H1 (cell line): Measurements from ENCODE around the gene TEX38. TPM values are rescaled to one million over a fixed set of nuclear protein-coding genes. Genes with fewer than 3 reads are reported as not detected.

Experiments
- CTCF ChIA-PET: fragments of 300-600 bp; sonication (Branson Sonifier 250); formaldehyde crosslinking; loops from one replicate; lab custom pipeline; 2021; ENCODE audit not compliant: partially characterized antibody; lab: Charles Lee
- POLR2A ChIA-PET: fragments of 300-600 bp; sonication (Branson Sonifier 250); formaldehyde crosslinking; loops from one replicate; lab custom pipeline; 2021; ENCODE audit warnings: inconsistent platforms; ENCODE audit not compliant: partially characterized antibody; lab: Charles Lee
- DNase-seq, 2 experiments: peaks; one replicate each; pipeline versions ENCODE4 v3.0.0 to v3.0.0-alpha.2; 2010 to 2022; ENCODE audit warnings: low spot score in 2 of 2, low read depth in 1 of 2, mixed read lengths in 1 of 2
- FAIRE-seq: peaks from 2 replicates; lab custom pipeline; 2011; peaks lifted over from hg19 to GRCh38; lab: Jason Lieb, UNC
- H2AFZ ChIP-seq: 2 replicates; pipeline ENCODE4 v1.8.1; 2012; ENCODE audit warnings: low read length, inconsistent platforms
- H2AK5ac ChIP-seq: 2 replicates; pipeline ENCODE4 v1.6.1; 2013; ENCODE audit warnings: low read depth, low read length
- H2BK120ac ChIP-seq: replicated peaks from 2 replicates; pipeline ENCODE3; 2013; ENCODE audit warnings: low read depth, low read length, inconsistent platforms
- H2BK12ac ChIP-seq: 2 replicates; pipeline ENCODE4 v1.6.1; 2013; ENCODE audit warnings: low read depth, low read length
- H2BK15ac ChIP-seq: 2 replicates; pipeline ENCODE4 v1.6.1; 2013; ENCODE audit warnings: low read length
- H2BK20ac ChIP-seq: 2 replicates; pipeline ENCODE4 v1.6.1; 2013; ENCODE audit warnings: low read length
- H2BK5ac ChIP-seq: 2 replicates; pipeline ENCODE4 v1.6.1; 2013; ENCODE audit warnings: low read depth, low read length
- H3K14ac ChIP-seq: 2 replicates; pipeline ENCODE4 v1.6.1; 2013; ENCODE audit warnings: inconsistent platforms; ENCODE audit not compliant: insufficient read length
- H3K18ac ChIP-seq: 2 replicates; pipeline ENCODE4 v1.6.1; 2013; ENCODE audit warnings: low read length; ENCODE audit errors: extremely low read depth
- H3K23ac ChIP-seq: 2 replicates; pipeline ENCODE4 v1.6.1; 2013; ENCODE audit warnings: inconsistent platforms; ENCODE audit not compliant: insufficient read length
- H3K23me2 ChIP-seq: 2 replicates; pipeline ENCODE4 v1.6.1; 2013; ENCODE audit warnings: low read depth, low read length
- H3K27ac ChIP-seq: 2 replicates; pipeline ENCODE4 v1.6.1; 2011; ENCODE audit warnings: low read depth, low read length, inconsistent platforms
- H3K27me3 ChIP-seq, 4 experiments: replicated peaks in 1 of 4; 1 replicate in 1 of 4; 2 replicates in 3 of 4; pipeline versions ENCODE4 v1.6.1 to v1.8.1; 2011 to 2013; ENCODE audit warnings: low read length in 3 of 4, mild to moderate bottlenecking in 3 of 4, inconsistent platforms in 2 of 4, mixed read lengths in 2 of 4, moderate library complexity in 1 of 4; ENCODE audit not compliant: control insufficient read depth in 3 of 4, insufficient read depth in 3 of 4; ENCODE audit errors: extremely low read depth in 1 of 4
- H3K36me3 ChIP-seq, 4 experiments: 2 replicates each; pipeline versions ENCODE4 v1.6.1 to v1.8.1; 2011 to 2013; ENCODE audit warnings: mild to moderate bottlenecking in 4 of 4, low read length in 3 of 4, moderate library complexity in 2 of 4, control low read depth in 1 of 4, inconsistent platforms in 1 of 4; ENCODE audit not compliant: insufficient read depth in 4 of 4, control insufficient read depth in 2 of 4
- H3K4ac ChIP-seq: replicated peaks from 2 replicates; pipeline ENCODE3; 2013; ENCODE audit warnings: low read length, low read depth, mixed read lengths, inconsistent platforms; ENCODE audit not compliant: insufficient read length
- H3K4me1 ChIP-seq, 4 experiments: replicated peaks in 1 of 4; 1 replicate in 1 of 4; 2 replicates in 3 of 4; pipeline versions ENCODE4 v1.6.1 to v1.8.1; 2011 to 2013; ENCODE audit warnings: low read length in 3 of 4, inconsistent platforms in 2 of 4, mixed read lengths in 1 of 4; ENCODE audit not compliant: insufficient read depth in 4 of 4, control insufficient read depth in 3 of 4
- H3K4me2 ChIP-seq, 2 experiments: 2 replicates each; pipeline versions ENCODE4 v1.6.1 to v1.8.1; 2011 to 2013; ENCODE audit warnings: low read depth in 2 of 2, low read length in 2 of 2, control low read depth in 1 of 2, inconsistent platforms in 1 of 2, mild to moderate bottlenecking in 1 of 2; ENCODE audit not compliant: insufficient read depth in 1 of 2
- H3K4me3 ChIP-seq, 4 experiments: fragments of 200-600, 300-600 bp in 1 of 4; sonication (generic), shearing (Covaris generic), sonication (Bioruptor Twin) in 1 of 4; 2 replicates each; pipeline versions ENCODE4 v1.5.1 to v1.8.1; 2011 to 2016; ENCODE audit warnings: low read length in 4 of 4, low read depth in 3 of 4, control low read depth in 2 of 4, inconsistent platforms in 2 of 4, mild to moderate bottlenecking in 2 of 4, mixed read lengths in 1 of 4, moderate library complexity in 1 of 4; ENCODE audit not compliant: insufficient read depth in 2 of 4; ENCODE audit errors: extremely low read depth in 1 of 4
- H3K56ac ChIP-seq: replicated peaks from 2 replicates; pipeline ENCODE3; 2013; ENCODE audit warnings: low read depth, mild to moderate bottlenecking, mixed read lengths, low read length, inconsistent platforms; ENCODE audit not compliant: insufficient read length
- H3K79me1 ChIP-seq: 2 replicates; pipeline ENCODE4 v1.6.1; 2013; ENCODE audit warnings: low read depth, low read length, control low read depth
- H3K79me2 ChIP-seq, 2 experiments: 2 replicates each; pipeline versions ENCODE4 v1.6.1 to v1.8.1; 2012 to 2013; ENCODE audit warnings: low read length in 2 of 2, mild to moderate bottlenecking in 2 of 2, inconsistent platforms in 1 of 2; ENCODE audit not compliant: insufficient read depth in 2 of 2, control insufficient read depth in 1 of 2
- H3K9ac ChIP-seq, 4 experiments: replicated peaks in 1 of 4; 1 replicate in 1 of 4; 2 replicates in 3 of 4; pipeline versions ENCODE4 v1.6.1 to v1.8.1; 2011 to 2013; ENCODE audit warnings: low read depth in 3 of 4, low read length in 3 of 4, control low read depth in 2 of 4, mild to moderate bottlenecking in 2 of 4, moderate library complexity in 2 of 4, inconsistent platforms in 1 of 4; ENCODE audit errors: extremely low read depth in 1 of 4
- H3K9me3 ChIP-seq, 2 experiments: 2 replicates each; pipeline versions ENCODE4 v1.6.1 to v1.8.1; 2012 to 2013; ENCODE audit warnings: mild to moderate bottlenecking in 2 of 2, moderate library complexity in 2 of 2, control low read depth in 1 of 2, inconsistent platforms in 1 of 2, low read depth in 1 of 2, low read length in 1 of 2, mixed read lengths in 1 of 2; ENCODE audit not compliant: insufficient read depth in 2 of 2
- H4K20me1 ChIP-seq, 2 experiments: replicated peaks in 1 of 2; 2 replicates each; pipeline versions ENCODE3 to v1.8.1; 2011 to 2013; ENCODE audit warnings: inconsistent platforms in 2 of 2, low read length in 2 of 2, mild to moderate bottlenecking in 1 of 2; ENCODE audit not compliant: insufficient read depth in 2 of 2, control insufficient read depth in 1 of 2
- H4K5ac ChIP-seq: 2 replicates; pipeline ENCODE4 v1.6.1; 2013; ENCODE audit warnings: low read length, low read depth, mixed read lengths, inconsistent platforms; ENCODE audit not compliant: insufficient read length
- H4K8ac ChIP-seq: 2 replicates; pipeline ENCODE4 v1.8.0; 2013; ENCODE audit warnings: mild to moderate bottlenecking, moderate library complexity, low read length, inconsistent platforms; ENCODE audit not compliant: insufficient read depth; ENCODE audit errors: extremely low read depth
- H4K91ac ChIP-seq: replicated peaks from 2 replicates; pipeline ENCODE3; 2013; ENCODE audit warnings: low read length, mixed read lengths, inconsistent platforms; ENCODE audit not compliant: insufficient read length
- CBX8 ChIP-seq: fragments of 300-800, 300-1000 bp; sonication (generic); IDR thresholded peaks from 2 replicates; pipeline ENCODE4 v1.7.1; 2016; ENCODE audit warnings: low read depth, low read length, borderline replicate concordance
- SP1 ChIP-seq: IDR thresholded peaks from 2 replicates; pipeline ENCODE4 v1.6.1; 2011; ENCODE audit warnings: low read depth, low read length
- WGBS, 2 experiments: shearing (Covaris generic) in 1 of 2; methylation state at CpG; one replicate each; pipeline versions ENCODE4 v1.1.6 to v1.1.7; 2013 to 2015; ENCODE audit warnings: low lambda C conversion rate in 2 of 2, mixed read lengths in 2 of 2, inconsistent platforms in 1 of 2, low coverage in 1 of 2, missing lambda C conversion rate in 1 of 2; ENCODE audit not compliant: insufficient replicate concordance in 2 of 2, insufficient coverage in 1 of 2, insufficient read length in 1 of 2; ENCODE audit errors: extremely low coverage in 1 of 2, missing lambda C conversion rate in 1 of 2; 5-methylcytosine and 5-hydroxymethylcytosine counted together
- polyA plus RNA-seq, 7 experiments: library from polyadenylated mRNA; depleted of rRNA in 3 of 7; stranded (reverse) in 5 of 7; unstranded in 2 of 7; fragments of >200 nt in 5 of 7; fragments of 200-250 nt in 2 of 7; gene quantifications; 1 replicate in 5 of 7; 2 replicates in 1 of 7; 4 replicates in 1 of 7; pipeline versions ENCODE4 v1.2.1 to v1.2.3, GENCODE V29; 2011 to 2013; ENCODE audit warnings: missing spikeins in 2 of 7, mixed read lengths in 2 of 7
- total RNA-seq: library from RNA; stranded (reverse); fragmentation: NEBNext Ultra II Directional; extraction: Animal tissue kit (Norgen Biotek cat#: 25700); gene quantifications from 2 replicates; pipeline ENCODE4 v1.2.1, GENCODE V29; 2021
- TF ChIP-seq, protein P1 (sequence below): IDR thresholded peaks from 2 replicates; pipeline ENCODE4 v1.6.1; 2012; ENCODE audit warnings: inconsistent platforms

Gene TEX38
- total and polyA plus RNA-seq, 2 of the 8 experiments (the other 6 are each of a cell fraction or from before 2014, with no cell fraction given), result 0.33 TPM; not detected in 1

DNA sequence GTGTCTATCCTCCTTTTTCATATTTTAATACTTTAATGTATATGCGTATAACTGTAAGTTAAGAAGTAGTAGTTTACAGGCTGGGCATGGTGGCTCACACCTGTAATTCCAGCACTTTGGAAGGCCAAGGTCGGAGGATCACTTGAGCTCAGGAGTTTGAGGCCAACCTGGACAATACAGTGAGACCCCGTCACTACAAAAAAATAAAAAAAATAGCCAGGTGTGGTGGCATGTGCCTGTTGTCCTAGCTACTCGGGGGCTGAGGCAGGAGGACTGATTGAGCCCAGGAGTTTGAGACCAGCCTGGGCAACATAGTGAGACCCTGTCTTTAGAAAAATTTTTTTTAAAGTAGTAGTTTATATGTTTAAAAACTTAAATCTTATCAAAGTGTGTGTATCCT, 25.8 kb upstream of the TEX38 start:
- Histone ChIP-seq H2AFZ (no peak overlapping the region), H3K79me1 (no peaks in the 10 kb centered on the region), H2BK20ac (no peak overlapping the region), H3K4ac (no peak overlapping the region), H3K36me3 (peaks cover 0 to 20% (median 9%) of the 10 kb centered on the region in 4 experiments; a peak in 4 of 8 replicates), H3K14ac (no peak overlapping the region), H3K27me3 (no peaks in the 10 kb centered on the region), H2BK15ac (no peak overlapping the region), H2BK120ac (no peak overlapping the region), H3K27ac (no peak overlapping the region), H3K79me2 (no peaks in the 10 kb centered on the region), H4K5ac (no peak overlapping the region), H2AK5ac (no peak overlapping the region), H3K4me3 (no peak overlapping the region), H3K23me2 (no peaks in the 10 kb centered on the region), H3K9me3 (no peaks in the 10 kb centered on the region), H3K18ac (no peak overlapping the region), H4K91ac (no peak overlapping the region), H3K9ac (no peak overlapping the region), H3K4me1 (no peaks in the 10 kb centered on the region), H3K56ac (no peak overlapping the region), H2BK12ac (no peak overlapping the region), H3K4me2 (no peak overlapping the region), H4K8ac (no peak overlapping the region), H2BK5ac (no peak overlapping the region), H4K20me1 (no peaks in the 10 kb centered on the region), H3K23ac (no peak overlapping the region)
- DNase-seq (no peak), FAIRE-seq (no peak)
- WGBS, 2 experiments, result 96% methylated on average over 4 of the region's 4 CpGs; no CpG with 5 or more reads in 1 of the 2 experiments
- CTCF ChIA-PET, result interaction anchor here (1.2 to 1.5 kb wide), 2 partner anchors 8 to 15 kb away, joined by 3 to 4 read pairs; no protein-coding TSS in a partner anchor
- TF ChIP-seq, protein P1, sequence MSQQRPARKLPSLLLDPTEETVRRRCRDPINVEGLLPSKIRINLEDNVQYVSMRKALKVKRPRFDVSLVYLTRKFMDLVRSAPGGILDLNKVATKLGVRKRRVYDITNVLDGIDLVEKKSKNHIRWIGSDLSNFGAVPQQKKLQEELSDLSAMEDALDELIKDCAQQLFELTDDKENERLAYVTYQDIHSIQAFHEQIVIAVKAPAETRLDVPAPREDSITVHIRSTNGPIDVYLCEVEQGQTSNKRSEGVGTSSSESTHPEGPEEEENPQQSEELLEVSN, result no peak
- TF ChIP-seq SP1 (no peak), CBX8 (no peak)
- POLR2A ChIA-PET, result no interaction called here
